HCT116 (cell line): ENCODE measurements around the gene CERS6. TPM values are rescaled to one million over a fixed set of nuclear protein-coding genes. Genes with fewer than 3 reads are reported as not detected.

Source experiments
- ATAC-seq: fragments of 200-7000 bp; cut with Tn5 transposase; 2 replicates; pipeline ENCODE4 v1.9.1; 2020; ENCODE audit warnings: mild to moderate bottlenecking, moderate library complexity
- BruUV-seq: library from RNA; stranded (reverse); fragments of 400-500 nt; replicated peaks from 2 replicates; lab custom pipeline; 2021; lab: Mats Ljungman, UMichigan
- CTCF ChIA-PET: fragments of 300-600 bp; sonication (Branson Sonifier 250); formaldehyde crosslinking; loops from one replicate; lab custom pipeline; 2021; ENCODE audit warnings: antibody characterized with exemption; lab: Charles Lee
- POLR2A ChIA-PET: fragments of 300-600, 350-600 bp; sonication (Branson Sonifier 250); formaldehyde crosslinking; loops from one replicate; lab custom pipeline; 2021; ENCODE audit warnings: antibody characterized with exemption; lab: Charles Lee
- RAD21 ChIA-PET, 2 experiments: fragments of 300-600 bp; sonication (Branson Sonifier 250); formaldehyde crosslinking; loops; one replicate each; lab custom pipeline; 2023; ENCODE audit warnings: low total read pairs in 2 of 2; ENCODE audit not compliant: uncharacterized antibody in 2 of 2, unreplicated experiment in 2 of 2, low non-redundant PET in 1 of 2; lab: Charles Lee
- DNase-seq: peaks from one replicate; pipeline ENCODE4 v3.0.0-alpha.2; 2010; ENCODE audit warnings: low read depth, low spot score
- H2AFZ ChIP-seq: fragments of 200-600 bp; shearing (Covaris generic), sonication (generic); 2 replicates; pipeline ENCODE4 v1.6.1; 2017; ENCODE audit warnings: low read depth, mixed run types, mixed read lengths, antibody characterized with exemption, low read length; ENCODE audit not compliant: poor library complexity, severe bottlenecking
- H3K27ac ChIP-seq: 2 replicates; pipeline ENCODE4 v1.5.1; 2012; ENCODE audit warnings: low read depth, low read length
- H3K27me3 ChIP-seq: fragments of 200-600 bp; sonication (generic); 2 replicates; pipeline ENCODE4 v1.6.1; 2016; ENCODE audit warnings: mixed run types, low read length, mixed read lengths; ENCODE audit not compliant: insufficient read depth
- H3K36me3 ChIP-seq, 2 experiments: fragments of 200-500 bp in 1 of 2; fragments of 200-600 bp in 1 of 2; sonication (Bioruptor generic) in 1 of 2; sonication (generic) in 1 of 2; 2 replicates each; pipeline versions ENCODE4 v1.5.1 to v1.6.1; 2014 to 2016; ENCODE audit warnings: low read length in 2 of 2, inconsistent platforms in 1 of 2, mixed read lengths in 1 of 2, mixed run types in 1 of 2; ENCODE audit not compliant: insufficient read depth in 2 of 2, control insufficient read depth in 1 of 2
- H3K4me1 ChIP-seq, 2 experiments: fragments of 200-600 bp in 1 of 2; sonication (generic) in 1 of 2; 2 replicates each; pipeline versions ENCODE4 v1.5.1 to v1.6.1; 2012 to 2017; ENCODE audit warnings: low read length in 2 of 2, inconsistent platforms in 1 of 2, mild to moderate bottlenecking in 1 of 2, mixed read lengths in 1 of 2, mixed run types in 1 of 2, moderate library complexity in 1 of 2; ENCODE audit not compliant: insufficient read depth in 2 of 2, control insufficient read depth in 1 of 2
- H3K4me2 ChIP-seq: fragments of 200-600 bp; sonication (generic); 2 replicates; pipeline ENCODE4 v1.6.1; 2017; ENCODE audit warnings: mixed run types, low read length, mixed read lengths
- H3K4me3 ChIP-seq, 2 experiments: fragments of 200-600 bp in 1 of 2; sonication (generic) in 1 of 2; replicated peaks in 1 of 2; 2 replicates each; pipeline ENCODE4 v1.5.1; 2011 to 2016; ENCODE audit warnings: low read length in 2 of 2, control low read depth in 1 of 2, low read depth in 1 of 2, mild to moderate bottlenecking in 1 of 2, mixed read lengths in 1 of 2, mixed run types in 1 of 2
- H3K79me2 ChIP-seq: fragments of 200-600 bp; sonication (generic); 2 replicates; pipeline ENCODE4 v1.6.1; 2017; ENCODE audit warnings: mild to moderate bottlenecking, mixed run types, low read length, moderate library complexity, mixed read lengths; ENCODE audit not compliant: insufficient read depth
- H3K9ac ChIP-seq: fragments of 200-600 bp; sonication (generic); 2 replicates; pipeline ENCODE4 v1.6.1; 2016; ENCODE audit warnings: low read length, mixed read lengths
- H3K9me2 ChIP-seq: fragments of 200-600 bp; sonication (generic), shearing (Covaris generic); 2 replicates; pipeline ENCODE4 v1.6.1; 2017; ENCODE audit warnings: mixed run types, mild to moderate bottlenecking, moderate library complexity; ENCODE audit not compliant: insufficient read depth
- H3K9me3 ChIP-seq, 2 experiments: fragments of 200-500 bp in 1 of 2; fragments of 200-600 bp in 1 of 2; sonication (Bioruptor generic) in 1 of 2; sonication (generic) in 1 of 2; 2 replicates each; pipeline ENCODE4 v1.6.1; 2014 to 2017; ENCODE audit warnings: low read length in 2 of 2, mixed read lengths in 2 of 2, inconsistent platforms in 1 of 2, low read depth in 1 of 2, mild to moderate bottlenecking in 1 of 2, mixed run types in 1 of 2, moderate library complexity in 1 of 2; ENCODE audit not compliant: control insufficient read depth in 1 of 2, insufficient read depth in 1 of 2
- H4K20me1 ChIP-seq: fragments of 200-600 bp; sonication (generic), shearing (Covaris generic); 2 replicates; pipeline ENCODE4 v1.6.1; 2017; ENCODE audit warnings: mixed run types, mild to moderate bottlenecking, moderate library complexity; ENCODE audit not compliant: insufficient read depth
- ELF1 ChIP-seq: IDR thresholded peaks from 2 replicates; pipeline ENCODE4 v1.6.1; 2012; ENCODE audit warnings: low read depth, borderline replicate concordance
- JUND ChIP-seq: IDR thresholded peaks from 2 replicates; pipeline ENCODE4 v1.6.1; 2012
- MAX ChIP-seq: IDR thresholded peaks from 2 replicates; pipeline ENCODE4 v1.6.1; 2012
- POLR2A ChIP-seq: IDR thresholded peaks from 2 replicates; pipeline ENCODE4 v1.7.0; 2011; ENCODE audit warnings: borderline replicate concordance; ENCODE audit not compliant: insufficient read depth, insufficient read length; ENCODE audit errors: extremely low read depth
- REST ChIP-seq: IDR thresholded peaks from 2 replicates; pipeline ENCODE4 v1.6.1; 2012; ENCODE audit warnings: low read depth
- SIN3A ChIP-seq: IDR thresholded peaks from 2 replicates; pipeline ENCODE4 v1.6.1; 2012; ENCODE audit warnings: low read depth
- TCF7L2 ChIP-seq: IDR thresholded peaks from 2 replicates; pipeline ENCODE4 v1.7.0; 2011; ENCODE audit warnings: borderline replicate concordance, inconsistent platforms; ENCODE audit not compliant: insufficient read depth, insufficient read length; ENCODE audit errors: extremely low read depth
- ZFX ChIP-seq: fragments of 450-650 bp; IDR thresholded peaks from 2 replicates; pipeline ENCODE4 v1.6.1; 2017
- ZNF274 ChIP-seq: fragments of 200-500 bp; sonication (Bioruptor generic); IDR thresholded peaks from 2 replicates; pipeline ENCODE4 v1.6.1; 2014; ENCODE audit warnings: mild to moderate bottlenecking, low read depth, low read length, inconsistent platforms
- intact Hi-C: fragments of 100-400 bp; cut with micrococcal nuclease; formaldehyde crosslinking; loops from 2 replicates; pipeline ENCODE4 v1.10.0; 2022
- total RNA-seq: library from RNA; stranded (reverse); gene quantifications from one replicate; pipeline ENCODE4 v1.2.1, GENCODE V29; 2021; ENCODE audit not compliant: unreplicated experiment

The CERS6 gene
- total RNA-seq, 1 experiment from 2014 or later, result 37.0 TPM

GRCh38 chr2:168793596-168793995 lies 337.5 kb downstream of the CERS6 start:
- H4K20me1 ChIP-seq, result no peaks in the 10 kb centered on the region
- no peaks in the 10 kb centered on the region for H3K27me3 ChIP-seq
- no peaks in the 10 kb centered on the region for H3K79me2 ChIP-seq
- ATAC-seq (no peak), DNase-seq (no peak)
- no peak overlapping the region for H3K9ac ChIP-seq
- TF ChIP-seq ELF1 (no peak), ZNF274 (no peak), ZFX (no peak)
- no peak overlapping the region for H3K4me3 ChIP-seq
- no peak overlapping the region for H3K4me2 ChIP-seq
- ChIA-PET CTCF (no interaction called here), RAD21 (no interaction called here), POLR2A (no interaction called here)
- H3K9me3 ChIP-seq, result no peaks in the 10 kb centered on the region
- no peaks in the 10 kb centered on the region for H3K9me2 ChIP-seq
- H3K27ac ChIP-seq, result no peak overlapping the region
- H2AFZ ChIP-seq, result no peak overlapping the region
- H3K4me1 ChIP-seq, result no peaks in the 10 kb centered on the region
- H3K36me3 ChIP-seq, result no peaks in the 10 kb centered on the region
- BruUV-seq, result no TSS peak
- intact Hi-C loops, result no loop called here

GRCh38 chr2:168794968-168795367 lies 338.9 kb downstream of the CERS6 start:
- no peak for DNase-seq
- H3K4me3 ChIP-seq, result no peak overlapping the region
- H3K9ac ChIP-seq, result no peak overlapping the region
- H3K9me2 ChIP-seq, result no peaks in the 10 kb centered on the region
- CTCF ChIA-PET, result no interaction called here
- no peak overlapping the region for H2AFZ ChIP-seq
- no TSS peak for BruUV-seq
- no peak for TF ChIP-seq TCF7L2
- TF ChIP-seq ZFX, result no peak
- no peak for TF ChIP-seq JUND
- TF ChIP-seq ELF1, result no peak
- TF ChIP-seq REST, result no peak
- TF ChIP-seq SIN3A, result no peak
- no peak for TF ChIP-seq POLR2A
- no peak for TF ChIP-seq MAX
- RAD21 ChIA-PET, result no interaction called here
- ATAC-seq, result no peak
- no peak overlapping the region for H3K4me2 ChIP-seq
- no peak overlapping the region for H3K27ac ChIP-seq
- intact Hi-C loops, result no loop called here
- no peaks in the 10 kb centered on the region for H3K4me1 ChIP-seq
- no peaks in the 10 kb centered on the region for H4K20me1 ChIP-seq
- H3K79me2 ChIP-seq, result no peaks in the 10 kb centered on the region
- H3K9me3 ChIP-seq, result no peaks in the 10 kb centered on the region
- POLR2A ChIA-PET, result no interaction called here
- no peaks in the 10 kb centered on the region for H3K36me3 ChIP-seq
- H3K27me3 ChIP-seq, result no peaks in the 10 kb centered on the region
